Breast epithelium (tissue), 3 donors: Measurements from ENCODE around the gene RBFOX1.

ENCODE experiments used
- POLR2A ChIP-seq: fragments of 450-650 bp; IDR thresholded peaks from one replicate; pipeline ENCODE4 v1.6.1; 2016; ENCODE audit warnings: antibody characterized with exemption, mild to moderate bottlenecking, moderate library complexity
- POLR2AphosphoS5 ChIP-seq, 3 donors: sonication (generic); formaldehyde crosslinking; IDR thresholded peaks; one replicate each; pipeline ENCODE4 v1.6.1; 2017; ENCODE audit warnings: antibody characterized with exemption in 3 of 3
- TF ChIP-seq, protein P1 (sequence below), 3 donors: fragments of 450-650 bp; IDR thresholded peaks; one replicate each; pipeline ENCODE4 v1.5.1; 2016 to 2017; ENCODE audit warnings: antibody characterized with exemption in 3 of 3, mild to moderate bottlenecking in 3 of 3, moderate library complexity in 3 of 3

DNA sequence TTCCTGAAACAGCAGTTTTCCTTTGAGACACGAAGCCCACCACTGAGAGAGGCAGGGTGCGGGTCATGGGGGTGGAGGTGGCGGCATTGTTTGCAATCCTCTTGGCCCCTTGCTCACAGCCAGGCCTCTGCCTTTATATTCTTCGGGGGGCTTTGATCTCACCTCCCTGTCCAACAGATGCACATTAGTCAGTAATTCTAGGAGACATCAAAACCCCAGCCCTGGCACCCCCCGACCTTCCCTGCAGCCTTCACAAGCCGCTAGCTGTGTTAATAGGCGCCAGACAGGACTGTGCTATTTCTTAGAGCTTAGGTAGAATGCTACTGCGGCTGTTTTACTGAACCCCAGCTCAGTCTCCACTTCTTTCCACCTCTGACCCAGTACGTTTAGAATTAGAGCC, 212.6 kb downstream of the RBFOX1 start:
- TF ChIP-seq, protein P1, sequence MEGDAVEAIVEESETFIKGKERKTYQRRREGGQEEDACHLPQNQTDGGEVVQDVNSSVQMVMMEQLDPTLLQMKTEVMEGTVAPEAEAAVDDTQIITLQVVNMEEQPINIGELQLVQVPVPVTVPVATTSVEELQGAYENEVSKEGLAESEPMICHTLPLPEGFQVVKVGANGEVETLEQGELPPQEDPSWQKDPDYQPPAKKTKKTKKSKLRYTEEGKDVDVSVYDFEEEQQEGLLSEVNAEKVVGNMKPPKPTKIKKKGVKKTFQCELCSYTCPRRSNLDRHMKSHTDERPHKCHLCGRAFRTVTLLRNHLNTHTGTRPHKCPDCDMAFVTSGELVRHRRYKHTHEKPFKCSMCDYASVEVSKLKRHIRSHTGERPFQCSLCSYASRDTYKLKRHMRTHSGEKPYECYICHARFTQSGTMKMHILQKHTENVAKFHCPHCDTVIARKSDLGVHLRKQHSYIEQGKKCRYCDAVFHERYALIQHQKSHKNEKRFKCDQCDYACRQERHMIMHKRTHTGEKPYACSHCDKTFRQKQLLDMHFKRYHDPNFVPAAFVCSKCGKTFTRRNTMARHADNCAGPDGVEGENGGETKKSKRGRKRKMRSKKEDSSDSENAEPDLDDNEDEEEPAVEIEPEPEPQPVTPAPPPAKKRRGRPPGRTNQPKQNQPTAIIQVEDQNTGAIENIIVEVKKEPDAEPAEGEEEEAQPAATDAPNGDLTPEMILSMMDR (IDR thresholded peaks at IDR 0.05) = no peak
- no peak for TF ChIP-seq POLR2AphosphoS5 (IDR thresholded peaks at IDR 0.05)
- no peak for TF ChIP-seq POLR2A
